GM19025 (cell line): ENCODE results near the gene RBBP5.

Source experiments
- ATAC-seq: cut with Tn5 transposase; IDR thresholded peaks from one replicate; pipeline ENCODE4 v1.9.1; 2021; ENCODE audit warnings: mild to moderate bottlenecking, low read depth, moderate library complexity; ENCODE audit not compliant: unreplicated experiment

The RBBP5 gene

DNA sequence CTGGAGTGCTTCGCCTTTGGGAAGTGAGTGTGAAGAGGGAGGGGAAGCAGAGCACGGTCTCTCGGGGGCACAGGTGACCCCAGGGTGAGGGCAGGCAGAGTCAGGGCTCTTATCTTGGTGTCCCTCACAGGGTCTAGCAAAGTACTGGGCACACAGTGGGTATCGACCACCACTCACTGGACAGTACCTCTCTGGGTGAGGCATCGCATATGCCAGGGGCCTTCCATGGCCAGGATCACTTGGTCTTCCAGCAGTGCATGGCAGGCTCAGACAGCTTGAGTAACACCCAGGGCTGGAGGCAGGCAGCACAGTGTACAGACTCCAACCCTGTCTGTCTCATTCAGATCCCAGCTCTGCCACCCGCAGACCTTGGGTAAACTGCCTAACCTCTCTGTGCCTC lies 62.1 kb downstream of the RBBP5 start:
- ATAC-seq = no peak

DNA sequence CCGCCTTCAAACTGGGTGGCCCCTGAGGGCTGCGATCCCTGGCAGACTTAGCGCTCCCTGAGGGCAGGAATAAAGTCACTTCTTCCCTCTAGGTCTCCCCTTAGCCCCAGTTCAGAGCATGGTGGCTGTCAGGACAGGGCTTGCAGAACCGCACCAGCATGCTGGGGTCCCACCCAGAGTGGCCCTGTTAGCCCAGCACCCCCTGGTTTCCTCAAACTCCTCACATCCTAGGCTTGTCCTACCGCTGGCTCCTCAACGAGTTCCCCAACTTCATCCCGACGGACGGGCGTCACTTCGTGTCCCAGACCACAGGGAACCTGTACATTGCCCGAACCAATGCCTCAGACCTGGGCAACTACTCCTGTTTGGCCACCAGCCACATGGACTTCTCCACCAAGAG lies 62.9 kb downstream of the RBBP5 start:
- ATAC-seq = no peak

DNA sequence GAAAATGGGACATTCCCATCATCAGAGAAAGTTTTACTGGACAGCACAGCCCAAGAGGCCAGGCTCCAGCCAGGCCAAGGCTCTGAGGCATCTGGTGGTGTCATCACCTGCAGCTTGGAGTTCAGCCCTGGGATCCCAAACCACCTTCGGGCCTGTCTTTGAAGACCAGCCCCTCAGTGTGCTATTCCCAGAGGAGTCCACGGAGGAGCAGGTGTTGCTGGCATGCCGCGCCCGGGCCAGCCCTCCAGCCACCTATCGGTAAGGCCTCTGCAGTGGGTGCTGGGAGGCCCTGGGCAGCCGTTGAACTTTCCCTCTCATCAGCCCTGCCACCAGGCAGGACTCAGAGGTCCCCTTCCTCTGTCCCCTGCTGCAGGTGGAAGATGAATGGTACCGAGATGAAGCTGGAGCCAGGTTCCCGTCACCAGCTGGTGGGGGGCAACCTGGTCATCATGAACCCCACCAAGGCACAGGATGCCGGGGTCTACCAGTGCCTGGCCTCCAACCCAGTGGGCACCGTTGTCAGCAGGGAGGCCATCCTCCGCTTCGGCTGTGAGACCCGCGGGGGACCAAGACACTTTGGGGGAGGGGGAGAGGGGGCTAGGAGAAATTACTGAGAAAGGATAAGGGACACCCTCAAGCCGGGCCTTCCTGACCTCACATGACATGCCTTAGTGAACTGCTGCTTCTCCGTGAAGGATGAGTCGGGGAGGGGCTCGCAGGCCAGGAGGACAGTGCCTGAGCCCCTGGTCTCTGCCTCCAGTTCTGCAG lies 63.8 kb downstream of the RBBP5 start:
- ATAC-seq = no peak

DNA sequence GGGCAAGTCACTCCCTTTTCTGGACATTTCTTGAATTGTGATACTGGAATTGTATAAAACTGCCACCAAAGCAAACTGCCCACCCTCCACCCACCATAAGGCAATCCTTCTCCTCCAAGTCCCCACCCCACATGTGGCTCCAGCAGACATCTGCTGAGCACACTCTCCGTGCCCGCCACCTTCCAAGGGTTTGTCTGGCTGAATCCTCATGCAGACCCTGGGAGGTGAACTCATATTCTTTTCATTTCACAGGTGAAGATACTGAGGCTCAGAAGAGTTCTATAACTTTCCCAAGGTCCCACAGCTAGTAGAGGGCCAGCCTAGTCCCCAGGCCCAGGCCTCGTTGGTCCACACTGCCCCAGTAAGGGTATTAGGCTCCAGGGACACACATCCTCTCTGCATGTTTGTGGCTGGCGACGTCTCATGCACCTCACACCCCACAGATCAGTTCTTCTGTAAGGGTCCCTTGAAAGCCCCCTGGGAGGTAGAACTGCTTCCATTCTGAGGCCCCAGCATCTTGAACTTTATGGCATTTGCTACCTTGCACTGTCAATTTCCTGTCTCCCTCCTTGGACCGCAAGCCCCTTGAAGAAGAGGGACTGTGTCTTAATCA lies 64.7 kb downstream of the RBBP5 start:
- no peak for ATAC-seq

DNA sequence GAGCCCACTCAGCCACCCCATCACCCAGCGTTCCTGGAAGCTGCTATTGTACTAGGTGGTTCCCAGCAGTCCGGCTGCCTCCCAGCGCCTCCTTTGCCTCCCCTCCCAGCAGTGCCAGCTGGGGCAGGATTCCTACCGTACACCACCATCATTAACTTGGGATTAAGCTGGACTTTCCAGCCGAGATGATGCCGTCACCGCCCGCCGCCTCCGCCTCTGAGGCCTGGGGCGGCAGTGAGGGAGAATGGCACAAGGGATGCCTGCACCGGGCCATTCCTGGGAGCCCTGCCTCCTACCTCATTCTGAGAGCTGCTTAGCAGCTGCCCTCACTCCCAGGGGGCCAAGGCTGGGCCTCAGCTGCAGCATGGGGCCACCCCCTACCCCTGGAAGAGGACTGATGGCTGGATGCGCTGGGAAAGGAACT lies 65.6 kb downstream of the RBBP5 start:
- ATAC-seq = no peak

DNA sequence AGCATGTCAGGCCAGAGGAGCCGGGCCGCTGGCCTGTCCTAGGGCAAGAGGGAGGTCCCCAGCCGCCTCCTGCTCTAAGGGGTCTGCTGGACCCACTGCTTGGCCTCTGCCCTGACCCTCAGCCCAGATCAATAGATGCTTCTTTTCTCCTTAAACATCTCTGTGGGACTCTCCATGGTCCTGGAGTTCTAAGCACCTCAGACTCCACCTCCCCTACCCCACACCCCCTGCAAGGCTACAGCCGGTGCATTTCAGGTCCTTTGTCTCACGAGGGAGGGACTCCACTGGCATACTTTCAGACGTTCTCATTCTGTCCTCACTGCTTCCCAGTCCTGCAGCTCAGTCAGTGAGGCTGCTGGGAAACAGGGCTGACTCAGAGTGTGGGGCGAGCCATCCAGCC lies 67.8 kb downstream of the RBBP5 start:
- no peak for ATAC-seq

DNA sequence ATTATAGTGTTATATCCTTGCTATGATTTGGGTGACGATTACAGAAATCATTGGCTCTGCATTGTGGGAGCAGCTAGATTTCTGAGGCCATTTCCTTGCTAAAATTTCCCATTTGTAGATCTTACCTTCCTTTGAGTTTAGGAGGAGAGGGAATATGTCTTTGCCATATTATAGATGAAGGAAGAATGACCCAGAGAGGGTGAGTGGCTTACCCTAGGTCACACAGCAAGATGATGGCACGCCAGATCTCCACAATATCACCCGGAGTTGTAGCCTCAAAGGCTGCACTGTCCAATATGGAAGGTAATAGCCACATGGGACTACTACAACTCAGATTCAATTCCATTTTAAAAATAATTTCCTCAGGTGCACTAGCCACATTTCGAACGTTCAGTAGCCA lies 68.5 kb downstream of the RBBP5 start:
- ATAC-seq = no peak

DNA sequence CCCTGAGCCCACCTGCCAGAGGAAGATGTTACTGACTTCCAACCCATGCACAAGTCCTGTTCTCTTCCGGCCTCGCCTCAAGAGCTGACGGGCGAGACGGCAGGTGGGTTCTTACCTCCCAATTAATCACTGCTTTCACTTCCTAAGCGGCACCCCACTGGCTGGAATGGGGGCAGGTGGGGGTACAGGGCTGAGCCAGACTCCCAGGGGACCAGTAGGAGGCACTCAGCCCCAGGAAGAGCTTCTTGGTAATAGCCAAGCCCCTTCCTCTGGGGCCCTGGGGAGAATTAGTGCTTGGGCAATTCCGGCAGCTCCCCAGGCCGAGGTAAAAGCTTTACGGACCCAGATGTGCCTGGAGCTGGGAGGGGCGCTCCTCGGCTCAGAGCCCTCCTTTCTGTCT lies 69.1 kb downstream of the RBBP5 start:
- ATAC-seq = no peak

DNA sequence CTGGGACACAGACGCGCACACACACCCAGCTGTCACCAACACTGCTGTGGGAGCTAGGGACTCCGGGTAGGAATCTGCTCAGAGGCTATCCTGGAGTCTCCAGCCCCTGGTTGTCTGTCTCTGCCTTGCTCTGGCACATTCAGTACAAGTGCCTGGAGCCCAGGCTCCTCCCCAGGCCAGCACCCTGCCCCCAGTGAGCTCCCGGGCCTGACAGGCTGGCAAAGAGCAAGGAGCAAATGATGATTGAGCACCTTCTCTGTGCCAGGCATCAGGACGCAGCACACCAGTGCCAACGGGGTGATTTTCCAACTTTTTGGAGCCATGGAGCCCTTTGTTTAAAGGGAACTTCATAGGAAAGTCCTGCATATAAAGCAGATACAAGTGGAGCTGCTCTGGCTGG lies 72.3 kb downstream of the RBBP5 start:
- ATAC-seq = no peak

DNA sequence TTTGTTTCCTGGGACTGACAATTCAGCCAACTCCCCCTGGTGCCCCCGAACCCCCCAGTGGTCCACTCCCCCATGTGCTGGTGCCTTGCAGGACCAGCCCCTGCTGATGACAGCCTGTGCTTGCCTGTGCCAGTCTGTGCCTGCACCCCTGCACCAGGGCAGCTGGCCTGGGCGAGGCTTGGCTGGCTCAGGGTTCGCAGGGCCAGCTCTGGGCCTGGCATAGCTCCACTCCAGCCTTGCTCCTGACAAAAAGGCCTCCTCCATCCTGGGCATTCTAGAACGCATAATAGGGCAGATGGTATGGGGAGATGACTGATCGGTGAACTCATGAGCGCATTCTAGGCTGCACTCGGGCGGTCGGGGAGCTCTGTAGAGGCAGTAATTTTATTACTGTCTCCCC lies 73.4 kb downstream of the RBBP5 start:
- no peak for ATAC-seq

DNA sequence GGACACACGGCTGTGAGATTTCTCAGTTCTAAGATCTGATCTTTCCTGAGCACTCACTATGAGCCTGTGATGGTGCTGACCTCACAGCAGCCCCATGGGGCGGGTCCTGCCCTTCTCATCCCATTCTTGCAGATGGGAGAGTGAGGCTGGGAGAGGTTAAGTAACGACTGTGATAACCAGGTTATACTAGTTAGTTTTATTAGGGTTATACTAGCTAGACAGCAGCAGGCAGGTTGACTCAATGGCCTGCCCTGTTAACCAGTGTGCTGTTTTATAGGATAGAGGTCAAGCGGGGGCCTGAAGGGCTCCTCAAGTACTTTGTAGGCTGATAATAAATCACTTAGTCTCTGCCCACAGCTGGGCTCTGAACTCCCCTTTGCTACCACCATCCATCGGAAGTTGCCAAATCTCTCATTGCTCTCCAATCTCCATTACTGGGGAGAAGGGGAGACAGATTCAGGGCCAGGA lies 74.0 kb downstream of the RBBP5 start:
- no peak for ATAC-seq

DNA sequence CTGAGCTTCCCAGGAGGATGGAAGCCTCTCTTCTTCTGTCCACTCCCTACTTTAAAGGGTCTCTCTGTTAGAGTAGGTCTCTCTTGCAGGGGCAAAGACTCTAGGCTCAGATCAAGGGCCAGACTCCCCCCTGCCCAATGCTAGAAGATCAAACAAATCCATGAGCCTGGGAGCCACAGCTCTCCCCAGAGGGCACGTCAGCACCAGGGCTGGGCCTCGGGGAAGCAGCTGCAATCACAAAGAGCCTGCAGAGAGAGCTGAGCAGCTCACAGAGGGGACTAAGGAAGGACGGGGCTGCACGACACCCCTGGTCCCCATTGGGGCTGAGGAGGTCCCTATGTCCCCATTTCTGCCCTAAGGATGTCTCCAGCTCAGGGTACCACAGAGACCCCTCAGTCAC lies 74.9 kb downstream of the RBBP5 start:
- ATAC-seq = no peak

DNA sequence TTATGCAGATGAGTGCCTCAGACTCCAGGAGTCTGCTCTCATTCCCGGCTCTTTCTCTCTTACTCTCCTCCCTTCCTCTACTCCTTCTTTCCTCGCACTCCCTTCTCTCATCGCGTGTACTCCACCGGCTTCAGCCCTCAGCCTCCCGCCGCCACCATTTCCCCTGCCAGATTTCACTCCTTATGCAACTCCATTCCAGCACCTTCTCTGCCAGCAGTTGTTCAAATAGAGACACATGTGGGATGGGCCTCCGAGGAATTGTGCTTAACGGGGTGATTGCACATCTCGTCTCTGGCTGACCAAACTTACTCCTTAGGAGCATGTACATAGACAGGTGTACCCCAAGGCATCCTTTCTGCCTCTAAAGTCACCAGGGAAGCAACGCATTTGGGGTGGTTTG lies 76.6 kb downstream of the RBBP5 start:
- ATAC-seq = no peak

DNA sequence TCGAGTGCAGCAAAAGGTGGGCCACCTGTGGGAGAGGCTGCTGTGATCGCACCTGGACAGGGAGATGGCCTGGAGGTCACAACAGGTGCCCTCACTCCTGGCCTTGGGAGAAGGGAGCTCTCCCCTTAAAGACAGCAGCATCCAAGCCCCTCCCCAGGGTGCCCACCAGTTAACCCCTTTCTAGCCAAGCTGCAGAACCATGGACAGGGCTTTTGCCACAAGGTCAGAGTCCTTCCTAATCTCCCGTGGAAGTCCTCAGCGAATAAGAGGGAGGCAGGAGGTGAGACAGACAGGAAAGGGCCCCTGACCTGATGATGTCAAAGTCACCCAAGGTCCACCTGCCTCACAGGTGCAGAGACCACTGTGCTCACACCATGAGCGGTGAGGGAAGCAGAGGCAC lies 77.0 kb downstream of the RBBP5 start:
- ATAC-seq = no peak

DNA sequence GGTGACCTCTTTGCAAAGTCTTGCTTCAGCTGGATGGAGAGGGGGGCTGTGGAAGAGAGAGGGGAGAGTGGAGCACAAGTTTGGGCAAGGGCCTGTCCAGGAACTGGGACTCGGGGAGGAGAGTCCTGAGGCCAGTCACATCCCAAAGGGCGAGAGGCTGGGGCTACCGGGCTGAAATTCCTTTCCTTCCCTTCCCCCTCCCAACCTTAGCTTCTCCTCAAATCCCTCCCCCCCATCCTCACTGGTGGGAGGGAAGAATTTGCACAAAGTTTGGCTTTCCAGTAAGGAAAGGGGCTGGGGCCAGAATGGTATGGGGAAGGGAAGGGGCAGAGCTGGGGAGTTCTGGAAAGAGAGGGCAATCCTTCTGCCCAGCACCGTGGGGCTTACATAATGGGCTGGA lies 77.9 kb downstream of the RBBP5 start:
- ATAC-seq = no peak

DNA sequence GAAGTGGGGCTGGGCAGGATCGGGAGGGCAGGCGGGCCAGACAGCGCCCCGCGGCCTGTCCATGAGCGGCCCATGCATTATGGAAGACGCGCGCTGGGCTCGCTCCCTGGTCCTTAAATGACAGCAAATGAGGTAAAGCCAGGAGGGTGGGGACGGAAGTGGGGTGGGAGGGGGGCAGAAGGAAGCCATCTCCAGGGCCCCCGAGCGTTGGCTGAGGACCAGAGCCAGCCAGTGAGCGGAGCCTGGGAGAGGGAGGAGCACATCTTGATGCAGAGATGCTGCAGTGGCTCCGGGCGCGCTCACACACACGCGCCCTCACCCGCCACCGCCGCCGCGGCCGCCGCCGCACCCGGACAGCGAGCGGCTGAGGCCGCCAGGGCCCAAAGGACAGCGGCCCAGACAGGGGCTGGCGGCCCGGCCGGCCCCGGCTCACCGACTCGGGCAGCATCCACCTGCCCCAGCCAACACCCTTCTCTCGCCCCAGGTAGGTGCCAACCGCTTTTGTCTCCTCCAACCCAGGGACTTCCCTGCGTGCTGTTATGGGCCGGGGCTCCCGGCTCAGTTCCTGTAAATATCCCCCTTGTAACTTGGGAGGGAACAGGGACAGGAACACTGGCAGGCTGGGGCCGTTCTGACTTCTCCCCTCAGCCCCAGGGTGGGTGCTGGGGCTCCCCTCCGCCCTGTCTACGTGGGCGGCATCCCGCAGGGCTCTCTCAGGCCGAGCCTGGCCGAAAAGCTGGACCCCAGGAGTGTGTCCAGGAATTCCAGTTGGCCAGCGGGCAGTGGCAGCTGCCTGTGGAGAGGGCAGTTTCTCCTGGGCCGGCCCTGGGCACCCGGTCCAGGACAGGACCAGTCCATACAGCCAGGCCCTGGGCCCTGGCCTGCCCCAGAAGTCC lies 78.6 kb downstream of the RBBP5 start, which contains the start of gene CNTN2:
Gene CNTN2 (plus strand): TSS at position 302 of the 896 bp plus-strand sequence. CDS start 9,974 bp downstream, outside the sequence.
- no peak for ATAC-seq

DNA sequence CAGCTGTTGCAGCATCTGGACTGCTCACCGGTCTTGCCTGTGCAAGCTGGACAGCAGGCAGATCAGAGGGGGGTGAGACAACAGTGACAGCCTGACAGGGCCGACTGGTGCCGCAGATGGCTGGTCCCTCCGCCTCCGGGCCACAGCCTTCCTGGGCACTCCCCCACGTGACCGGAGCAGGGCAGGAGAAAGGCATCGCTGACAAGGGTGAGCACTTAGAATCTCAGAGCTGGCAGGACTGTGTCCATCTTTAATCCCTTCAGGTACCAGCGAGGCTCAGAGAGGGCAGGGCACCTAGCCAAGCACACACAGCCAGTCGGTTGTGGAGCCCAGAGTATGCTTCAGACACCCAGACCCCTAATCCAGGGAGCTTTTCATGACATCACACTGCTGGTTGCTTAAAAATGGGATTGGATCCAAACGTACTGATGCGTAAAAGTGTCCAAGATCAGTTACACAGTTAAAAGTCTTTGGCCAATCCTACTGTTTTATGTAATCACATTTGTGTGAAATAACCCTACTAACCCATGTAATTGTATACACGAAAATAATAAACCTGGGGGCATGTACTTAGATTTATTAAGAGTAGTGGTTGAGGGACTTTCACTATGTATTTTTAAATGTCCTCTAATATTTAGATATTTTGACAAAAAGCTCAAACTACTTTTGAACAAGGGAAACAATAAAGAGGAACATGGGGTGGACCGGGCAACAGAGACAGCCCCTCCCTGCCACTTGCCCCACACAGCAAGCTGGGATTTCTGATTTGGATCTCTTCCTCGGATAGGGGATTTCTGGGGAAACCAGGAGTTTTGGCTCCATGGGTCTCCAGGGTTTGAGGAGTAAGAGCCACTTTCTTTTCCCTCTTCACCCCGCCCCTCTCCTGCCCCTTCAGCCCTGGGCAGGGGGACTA lies 79.5 kb downstream of the RBBP5 start:
- ATAC-seq = no peak

DNA sequence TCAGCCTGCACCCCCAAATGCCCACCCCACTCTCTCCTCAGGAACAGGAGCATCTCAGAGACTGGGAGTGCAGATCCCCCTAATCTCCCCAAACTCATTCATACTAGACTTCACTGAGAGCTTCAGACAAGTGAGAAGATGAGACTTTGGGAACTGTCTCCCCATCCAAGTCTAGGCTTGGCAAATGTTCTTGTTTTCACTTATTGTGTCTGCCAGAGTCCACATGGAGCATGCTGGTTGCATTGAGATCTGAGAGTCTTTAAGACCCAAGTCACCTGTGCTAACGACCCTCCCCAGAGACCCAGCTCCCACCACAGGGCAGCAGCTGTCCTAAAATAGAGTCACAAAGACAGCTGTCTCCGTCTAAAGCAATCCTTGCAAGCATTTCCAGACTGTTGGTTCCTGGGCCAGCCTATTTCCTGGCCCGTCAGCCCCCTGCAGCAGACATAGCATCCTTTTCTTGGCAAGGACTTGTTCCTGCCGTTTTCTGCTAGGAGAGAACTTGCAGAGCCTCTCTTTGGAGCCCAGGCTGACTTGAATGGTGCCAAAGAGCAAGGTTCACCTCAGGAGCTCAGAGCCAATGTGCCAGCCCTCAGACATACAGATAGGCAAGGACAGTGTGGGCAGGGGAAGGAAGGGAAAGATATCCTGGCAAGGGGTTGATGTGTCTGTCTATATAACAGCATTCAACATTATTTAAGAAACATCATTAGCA lies 80.6 kb downstream of the RBBP5 start:
- ATAC-seq = no peak

DNA sequence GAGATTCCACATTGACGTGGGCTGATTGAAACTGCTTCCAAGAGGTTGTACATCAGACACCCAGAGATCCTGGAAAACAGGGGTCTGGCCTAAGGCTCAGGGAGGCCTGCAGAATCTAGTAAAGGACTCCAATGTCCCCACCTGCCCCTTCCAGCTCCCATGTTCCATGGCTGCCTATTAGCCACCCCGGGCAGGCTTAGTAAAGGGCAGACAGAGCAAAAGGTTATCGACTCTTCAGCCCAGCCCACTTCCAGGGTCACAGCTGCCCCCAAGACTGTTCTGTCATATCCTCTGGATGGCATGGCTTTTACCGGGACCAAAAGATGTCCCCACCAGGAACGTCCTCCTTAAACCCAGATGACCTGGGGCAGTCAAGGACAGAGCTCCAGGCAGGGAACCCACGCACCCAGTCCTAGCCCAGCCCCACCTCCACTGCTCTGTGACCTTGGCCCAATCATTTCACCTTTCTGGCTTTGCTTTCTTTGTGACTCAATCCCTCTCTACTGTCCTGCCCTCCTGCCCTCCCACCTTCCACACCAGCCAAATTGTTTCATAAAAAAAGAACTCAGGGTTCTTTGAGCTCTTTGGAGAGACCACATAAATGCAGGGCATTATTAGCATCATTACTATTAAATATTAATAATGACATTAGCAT lies 83.5 kb downstream of the RBBP5 start:
- no peak for ATAC-seq
